Skeletal muscle tissue (tissue), 4 donors: ENCODE data around the gene BIVM. TPM values are rescaled to one million over a fixed set of nuclear protein-coding genes. Genes with fewer than 3 reads are reported as not detected.

Experiments
- H3K27ac ChIP-seq: one replicate; pipeline ENCODE4 v1.7.0; 2013; ENCODE audit warnings: mild to moderate bottlenecking, low read depth, low read length, inconsistent platforms
- H3K27me3 ChIP-seq, 3 donors: one replicate each; pipeline ENCODE4 v1.7.0; 2013; ENCODE audit warnings: low read length in 3 of 3; ENCODE audit not compliant: control insufficient read depth in 3 of 3, insufficient read depth in 3 of 3
- H3K36me3 ChIP-seq, 3 donors: one replicate each; pipeline ENCODE4 v1.7.0; 2013; ENCODE audit warnings: low read length in 3 of 3; ENCODE audit not compliant: control insufficient read depth in 3 of 3, insufficient read depth in 3 of 3
- H3K4me1 ChIP-seq, 3 donors: one replicate each; pipeline ENCODE4 v1.7.0; 2013; ENCODE audit warnings: low read length in 3 of 3, mild to moderate bottlenecking in 3 of 3; ENCODE audit not compliant: control insufficient read depth in 3 of 3, insufficient read depth in 3 of 3
- H3K4me3 ChIP-seq, 3 donors: one replicate each; pipeline ENCODE4 v1.7.0; 2013; ENCODE audit warnings: low read length in 3 of 3
- H3K9ac ChIP-seq, 3 donors: one replicate each; pipeline ENCODE4 v1.7.0; 2013; ENCODE audit warnings: low read length in 3 of 3, mild to moderate bottlenecking in 3 of 3, moderate library complexity in 2 of 3, low read depth in 1 of 3
- H3K9me3 ChIP-seq, 3 donors: one replicate each; pipeline ENCODE4 v1.7.0; 2013; ENCODE audit warnings: low read length in 3 of 3; ENCODE audit not compliant: control insufficient read depth in 3 of 3
- total RNA-seq: library from RNA; depleted of rRNA; stranded (reverse); fragments of >200 nt; gene quantifications from one replicate; pipeline ENCODE4 v1.2.3, GENCODE V29; 2014
- donor health status: Osteomylitis.

Gene BIVM
- total RNA-seq, 1 donor from 2014 or later = 28.2 TPM

GRCh38 chr13:102838273-102838672 lies 39.4 kb downstream of the BIVM start:
- Histone ChIP-seq H3K9ac (no peak overlapping the region), H3K36me3 (peaks cover 16 to 51% (median 31%) of the 10 kb centered on the region in 3 donors), H3K4me1 (no peaks in the 10 kb centered on the region), H3K9me3 (no peaks in the 10 kb centered on the region), H3K27me3 (no peaks in the 10 kb centered on the region), H3K4me3 (no peak overlapping the region), H3K27ac (no peak overlapping the region)

GRCh38 chr13:102838982-102839381 lies 40.1 kb downstream of the BIVM start:
- peaks cover 16 to 45% (median 31%) of the 10 kb centered on the region in 3 donors for H3K36me3 ChIP-seq
- no peaks in the 10 kb centered on the region for H3K9me3 ChIP-seq
- H3K4me3 ChIP-seq = no peak overlapping the region
- no peaks in the 10 kb centered on the region for H3K27me3 ChIP-seq
- H3K9ac ChIP-seq = no peak overlapping the region
- H3K27ac ChIP-seq = no peak overlapping the region
- H3K4me1 ChIP-seq = no peaks in the 10 kb centered on the region

- H3K9me3 ChIP-seq = no peaks in the 10 kb centered on the region
- no peaks in the 10 kb centered on the region for H3K27me3 ChIP-seq
- no peak overlapping the region for H3K9ac ChIP-seq
- no peak overlapping the region for H3K4me3 ChIP-seq
- peaks cover 16 to 41% (median 28%) of the 10 kb centered on the region in 3 donors for H3K36me3 ChIP-seq
- no peak overlapping the region for H3K27ac ChIP-seq
- no peaks in the 10 kb centered on the region for H3K4me1 ChIP-seq
These were observed 40.5 kb downstream of the BIVM start for GRCh38 chr13:102839462-102839861.

GRCh38 chr13:102845289-102845629 lies 46.3 kb downstream of the BIVM start:
- Histone ChIP-seq H3K36me3 (peaks cover 0 to 5% (median 0%) of the 10 kb centered on the region in 3 donors), H3K27ac (peak overlapping the region; percentile 94), H3K4me3 (peak overlapping the region; percentile 78 to 100 (median 99)), H3K9me3 (no peaks in the 10 kb centered on the region), H3K4me1 (peaks cover 7 to 23% (median 17%) of the 10 kb centered on the region in 3 donors), H3K9ac (peak overlapping the region; percentile 92 to 98 (median 98)), H3K27me3 (no peaks in the 10 kb centered on the region)

- no peaks in the 10 kb centered on the region for H3K9me3 ChIP-seq
- peak within 1 kb of the TSS; percentile 92 to 98 (median 98) for H3K9ac ChIP-seq
- H3K27me3 ChIP-seq = no peaks in the 10 kb centered on the region
- peaks cover 0 to 4% (median 0%) of the 10 kb centered on the region in 3 donors for H3K36me3 ChIP-seq
- peak within 1 kb of the TSS; percentile 94 for H3K27ac ChIP-seq
- H3K4me1 ChIP-seq = peaks cover 7 to 23% (median 17%) of the 10 kb centered on the region in 3 donors
- H3K4me3 ChIP-seq = peak within 1 kb of the TSS; percentile 78 to 100 (median 99)
These were observed 46.8 kb downstream of the BIVM start, which contains the start of gene ERCC5 for GRCh38 chr13:102845630-102846260. ERCC5 (plus strand) TSS chr13:102846032; CDS start chr13:102846267, 235 bp downstream.

- H3K36me3 ChIP-seq = peaks cover 0 to 3% (median 0%) of the 10 kb centered on the region in 3 donors
- peak overlapping the region; percentile 94 for H3K27ac ChIP-seq
- H3K4me3 ChIP-seq = peak overlapping the region; percentile 78 to 100 (median 99)
- no peaks in the 10 kb centered on the region for H3K27me3 ChIP-seq
- peaks cover 7 to 23% (median 17%) of the 10 kb centered on the region in 3 donors for H3K4me1 ChIP-seq
- no peaks in the 10 kb centered on the region for H3K9me3 ChIP-seq
- H3K9ac ChIP-seq = peak overlapping the region; percentile 92 to 98 (median 98)
These were observed 47.5 kb downstream of the BIVM start for GRCh38 chr13:102846261-102847015.

GRCh38 chr13:102847272-102848234 lies 48.6 kb downstream of the BIVM start:
- Histone ChIP-seq H3K9ac (peak overlapping the region; percentile 92 to 98 (median 98)), H3K9me3 (no peaks in the 10 kb centered on the region), H3K4me1 (peaks cover 7 to 23% (median 17%) of the 10 kb centered on the region in 3 donors), H3K4me3 (peak overlapping the region; percentile 78 to 100 (median 99)), H3K27ac (peak overlapping the region; percentile 94), H3K27me3 (no peaks in the 10 kb centered on the region), H3K36me3 (no peaks in the 10 kb centered on the region)

GRCh38 chr13:102848956-102849355 lies 50.0 kb downstream of the BIVM start:
- no peaks in the 10 kb centered on the region for H3K27me3 ChIP-seq
- no peak overlapping the region for H3K4me3 ChIP-seq
- peaks cover 2 to 6% (median 4%) of the 10 kb centered on the region in 3 donors for H3K36me3 ChIP-seq
- H3K9ac ChIP-seq = no peak overlapping the region
- H3K27ac ChIP-seq = no peak overlapping the region
- H3K9me3 ChIP-seq = no peaks in the 10 kb centered on the region
- H3K4me1 ChIP-seq = peaks cover 7 to 23% (median 17%) of the 10 kb centered on the region in 3 donors

- no peaks in the 10 kb centered on the region for H3K9me3 ChIP-seq
- H3K9ac ChIP-seq = no peak overlapping the region
- H3K4me3 ChIP-seq = no peak overlapping the region
- H3K4me1 ChIP-seq = peaks cover 4 to 9% (median 7%) of the 10 kb centered on the region in 3 donors
- no peaks in the 10 kb centered on the region for H3K27me3 ChIP-seq
- no peak overlapping the region for H3K27ac ChIP-seq
- peaks cover 21 to 33% (median 32%) of the 10 kb centered on the region in 3 donors for H3K36me3 ChIP-seq
These were observed 53.6 kb downstream of the BIVM start for GRCh38 chr13:102852556-102852955.
